Fibroblast of the aortic adventitia (primary cell): Measurements from ENCODE around the gene CFAP91. TPM values are rescaled to one million over a fixed set of nuclear protein-coding genes. Genes with fewer than 3 reads are reported as not detected.

ENCODE experiments used
- DNase-seq: peaks from one replicate; pipeline ENCODE4 v3.0.0-alpha.2; 2010; ENCODE audit warnings: low read depth
- H3K4me3 ChIP-seq: 2 replicates; pipeline ENCODE4 v1.5.1; 2011; ENCODE audit warnings: low read depth, mild to moderate bottlenecking, control low read depth, low read length, moderate library complexity
- CTCF ChIP-seq: IDR thresholded peaks from 2 replicates; pipeline ENCODE4 v1.5.1; 2011; ENCODE audit warnings: mild to moderate bottlenecking, low read length, control low read depth, inconsistent platforms; ENCODE audit not compliant: insufficient read depth
- total RNA-seq: library from RNA; depleted of rRNA; stranded (reverse); fragments of >200 nt; gene quantifications from 2 replicates; pipeline ENCODE4 v1.2.3, GENCODE V29; 2012; ENCODE audit warnings: low replicate concordance

CFAP91 gene
- total RNA-seq, 1 donor, result 0.81 TPM

GRCh38 chr3:119741657-119742590 is 39.1 kb downstream of the CFAP91 start:
- no peak for DNase-seq
- no peak overlapping the region for H3K4me3 ChIP-seq
- no peak for TF ChIP-seq CTCF

GRCh38 chr3:119743921-119744320 is 41.1 kb downstream of the CFAP91 start:
- no peak for DNase-seq
- H3K4me3 ChIP-seq, result no peak overlapping the region
- TF ChIP-seq CTCF, result no peak

GRCh38 chr3:119745942-119746341 is 43.1 kb downstream of the CFAP91 start:
- DNase-seq, result no peak
- H3K4me3 ChIP-seq, result no peak overlapping the region
- no peak for TF ChIP-seq CTCF

- no peak for TF ChIP-seq CTCF
- no peak overlapping the region for H3K4me3 ChIP-seq
- DNase-seq, result no peak
Observed at GRCh38 chr3:119746423-119746822, 43.6 kb downstream of the CFAP91 start.

- no peak for TF ChIP-seq CTCF
- peak; percentile 41 for DNase-seq
Observed at GRCh38 chr3:119747357-119747756, 44.5 kb downstream of the CFAP91 start.

GRCh38 chr3:119748991-119749390 is 46.2 kb downstream of the CFAP91 start:
- no peak for TF ChIP-seq CTCF
- no peak for DNase-seq
- no peak overlapping the region for H3K4me3 ChIP-seq

More at GRCh38 chr3:119747357-119747756, 44.5 kb downstream of the CFAP91 start:
- H3K4me3 ChIP-seq, result no peak overlapping the region
